Neural crest cell (in vitro differentiated cells): ENCODE data around the gene MAGI2. TPM values are rescaled to one million over a fixed set of nuclear protein-coding genes. Genes with fewer than 3 reads are reported as not detected.

ENCODE experiments used
- DNase-seq: peaks from one replicate; pipeline ENCODE4 v3.0.0; 2021; ENCODE audit warnings: low read depth, mixed read lengths, low spot score
- H3K27ac Mint-ChIP-seq: one replicate; pipeline ENCODE4 v1.8.0; 2021; ENCODE audit warnings: mild to moderate bottlenecking, mixed read lengths; ENCODE audit not compliant: unreplicated experiment
- H3K27me3 Mint-ChIP-seq: 2 replicates; pipeline ENCODE4 v1.8.0; 2021; ENCODE audit warnings: low read depth, mild to moderate bottlenecking, mixed read lengths
- H3K36me3 Mint-ChIP-seq: 2 replicates; pipeline ENCODE4 v1.8.0; 2021; ENCODE audit warnings: low read depth, mild to moderate bottlenecking, mixed read lengths
- H3K4me1 Mint-ChIP-seq: 2 replicates; pipeline ENCODE4 v1.8.0; 2021; ENCODE audit warnings: mixed read lengths
- H3K4me3 Mint-ChIP-seq: one replicate; pipeline ENCODE4 v1.8.0; 2021; ENCODE audit warnings: mild to moderate bottlenecking, mixed read lengths
- H3K9me3 Mint-ChIP-seq: 2 replicates; pipeline ENCODE4 v1.8.0; 2021; ENCODE audit warnings: mixed read lengths
- CTCF ChIP-seq: fragments of 200-600 bp; sonication (generic); conservative IDR thresholded peaks from 2 replicates; pipeline ENCODE4 v1.5.0; 2021; ENCODE audit warnings: antibody characterized with exemption, mild to moderate bottlenecking
- total RNA-seq: library from RNA; stranded (reverse); gene quantifications from 2 replicates; pipeline ENCODE4 v1.2.1, GENCODE V29; 2021

The MAGI2 gene
- total RNA-seq, 1 donor from 2014 or later, result 10.0 TPM

DNA sequence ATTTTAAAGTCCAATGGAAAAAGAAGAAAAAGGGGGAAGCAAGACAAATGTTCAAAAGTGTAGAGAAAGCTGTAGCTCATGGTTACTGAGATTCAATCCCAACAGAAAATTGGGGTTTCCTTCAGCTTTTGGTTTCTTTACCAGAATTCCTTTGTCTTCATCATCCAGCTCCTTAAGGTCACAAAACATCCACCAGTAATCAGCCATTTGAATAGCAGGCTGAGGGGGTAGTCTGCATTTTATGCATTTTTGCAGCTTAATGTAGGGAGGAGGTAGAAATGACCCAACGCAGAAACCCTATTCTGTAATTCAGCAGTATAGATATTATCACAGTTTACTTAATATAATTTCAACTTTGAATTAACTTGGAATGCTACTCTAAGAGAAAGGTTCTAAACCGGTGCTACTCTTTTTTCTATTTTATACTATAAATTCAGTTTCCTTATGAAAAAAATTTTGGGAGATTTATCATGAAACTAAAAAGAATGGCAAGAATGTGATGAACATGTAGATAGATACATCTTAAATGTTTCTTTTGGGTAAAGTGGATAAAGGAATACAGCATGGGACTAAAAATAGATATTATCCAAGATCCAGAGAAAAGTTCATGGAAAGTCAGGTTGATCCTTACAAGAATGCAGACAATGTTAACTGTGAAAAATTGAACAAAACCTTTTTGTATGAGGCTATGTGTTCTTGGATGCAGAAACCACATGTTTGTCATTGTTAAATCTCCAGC lies 1058.0 kb downstream of the MAGI2 start:
- no peaks in the 10 kb centered on the region for H3K4me1 Mint-ChIP-seq
- no peak overlapping the region for H3K27ac Mint-ChIP-seq
- no peaks in the 10 kb centered on the region for H3K27me3 Mint-ChIP-seq
- TF ChIP-seq CTCF, result no peak
- DNase-seq, result no peak
- no peaks in the 10 kb centered on the region for H3K9me3 Mint-ChIP-seq
- no peaks in the 10 kb centered on the region for H3K36me3 Mint-ChIP-seq
- H3K4me3 Mint-ChIP-seq, result no peak overlapping the region

- no peaks in the 10 kb centered on the region for H3K9me3 Mint-ChIP-seq
- H3K4me3 Mint-ChIP-seq, result no peak overlapping the region
- no peak overlapping the region for H3K27ac Mint-ChIP-seq
- H3K4me1 Mint-ChIP-seq, result no peaks in the 10 kb centered on the region
- no peak for TF ChIP-seq CTCF
- no peak for DNase-seq
- H3K27me3 Mint-ChIP-seq, result no peaks in the 10 kb centered on the region
- no peaks in the 10 kb centered on the region for H3K36me3 Mint-ChIP-seq
These were observed 1064.4 kb downstream of the MAGI2 start for GRCh38 chr7:78389022-78389421.

GRCh38 chr7:78386520-78386919 lies 1066.9 kb downstream of the MAGI2 start:
- Mint-ChIP-seq H3K27me3 (no peaks in the 10 kb centered on the region), H3K4me3 (no peak overlapping the region), H3K27ac (no peak overlapping the region), H3K4me1 (no peaks in the 10 kb centered on the region), H3K9me3 (no peaks in the 10 kb centered on the region), H3K36me3 (no peaks in the 10 kb centered on the region)
- TF ChIP-seq CTCF, result no peak
- DNase-seq, result no peak

- no peak for DNase-seq
- H3K4me3 Mint-ChIP-seq, result no peak overlapping the region
- H3K4me1 Mint-ChIP-seq, result no peaks in the 10 kb centered on the region
- H3K36me3 Mint-ChIP-seq, result no peaks in the 10 kb centered on the region
- H3K27me3 Mint-ChIP-seq, result no peaks in the 10 kb centered on the region
- TF ChIP-seq CTCF, result no peak
- peaks cover 3% of the 10 kb centered on the region for H3K9me3 Mint-ChIP-seq
- H3K27ac Mint-ChIP-seq, result no peak overlapping the region
These were observed 1070.2 kb downstream of the MAGI2 start for GRCh38 chr7:78383096-78383880.

GRCh38 chr7:78379148-78379547 lies 1074.3 kb downstream of the MAGI2 start:
- no peak overlapping the region for H3K4me3 Mint-ChIP-seq
- H3K27me3 Mint-ChIP-seq, result no peaks in the 10 kb centered on the region
- no peaks in the 10 kb centered on the region for H3K4me1 Mint-ChIP-seq
- no peak overlapping the region for H3K27ac Mint-ChIP-seq
- H3K36me3 Mint-ChIP-seq, result no peaks in the 10 kb centered on the region
- no peak for DNase-seq
- peaks cover 4% of the 10 kb centered on the region for H3K9me3 Mint-ChIP-seq
- TF ChIP-seq CTCF, result no peak
